Smooth muscle cell (in vitro differentiated cells): Measurements from ENCODE around the gene BBLN. TPM values are rescaled to one million over a fixed set of nuclear protein-coding genes. Genes with fewer than 3 reads are reported as not detected.

ENCODE experiments used
- DNase-seq: peaks from one replicate; lab custom pipeline; 2025; ENCODE audit not compliant: unreplicated experiment; lab: John Stamatoyannopoulos, UW
- H2AFZ ChIP-seq: fragments of 200-600 bp; sonication (generic); 2 replicates; pipeline ENCODE4 v1.6.0; 2016; ENCODE audit warnings: antibody characterized with exemption, low read depth, mild to moderate bottlenecking
- H3F3A ChIP-seq: fragments of 200-600 bp; sonication (generic); 2 replicates; pipeline ENCODE4 v1.6.0; 2017; ENCODE audit warnings: antibody characterized with exemption, low read depth
- H3K27ac ChIP-seq: fragments of 200-600 bp; sonication (generic); 2 replicates; pipeline ENCODE4 v1.5.1; 2016; ENCODE audit warnings: low read depth, mild to moderate bottlenecking
- H3K27me3 ChIP-seq: fragments of 200-600 bp; sonication (generic); 2 replicates; pipeline ENCODE4 v1.6.1; 2016; ENCODE audit warnings: low read depth, mild to moderate bottlenecking
- H3K36me3 ChIP-seq: fragments of 200-600 bp; sonication (generic); 2 replicates; pipeline ENCODE4 v1.5.1; 2016; ENCODE audit warnings: low read depth
- H3K4me1 ChIP-seq: fragments of 200-600 bp; sonication (generic); 2 replicates; pipeline ENCODE4 v1.5.1; 2016; ENCODE audit warnings: low read depth
- H3K4me2 ChIP-seq: fragments of 200-600 bp; sonication (generic); 2 replicates; pipeline ENCODE4 v1.6.0; 2016; ENCODE audit warnings: mild to moderate bottlenecking
- H3K4me3 ChIP-seq: fragments of 200-600 bp; sonication (generic); 2 replicates; pipeline ENCODE4 v1.5.1; 2016; ENCODE audit warnings: mild to moderate bottlenecking
- H3K79me2 ChIP-seq: fragments of 200-600 bp; sonication (generic); 2 replicates; pipeline ENCODE4 v1.6.0; 2016; ENCODE audit warnings: low read depth, mild to moderate bottlenecking
- H3K9ac ChIP-seq: fragments of 200-600 bp; sonication (generic); 2 replicates; pipeline ENCODE4 v1.6.0; 2016; ENCODE audit warnings: low read depth
- H3K9me3 ChIP-seq: fragments of 200-600 bp; sonication (generic); replicated peaks from 2 replicates; pipeline ENCODE4 v1.5.1; 2016; ENCODE audit warnings: low read depth
- H4K20me1 ChIP-seq: fragments of 200-600 bp; sonication (generic); 2 replicates; pipeline ENCODE4 v1.6.0; 2016; ENCODE audit warnings: low read depth
- WGBS: methylation state at CpG from one replicate; pipeline ENCODE4 v1.1.7; 2016; ENCODE audit warnings: low lambda C conversion rate; 5-methylcytosine and 5-hydroxymethylcytosine counted together
- polyA plus RNA-seq: library from polyadenylated mRNA; unstranded; fragments of >200 nt; fragmentation: Nextera tagmentation; extraction: Ambion mirVana; gene quantifications from 2 replicates; pipeline ENCODE4 v1.2.1, GENCODE V29; 2016
- total RNA-seq: library from RNA; depleted of rRNA; stranded (reverse); fragments of >200 nt; gene quantifications from 2 replicates; pipeline ENCODE4 v1.2.3, GENCODE V29; 2014
- TF ChIP-seq, protein P1 (sequence below): fragments of 200-600 bp; sonication (generic); IDR thresholded peaks from 2 replicates; pipeline ENCODE4 v1.5.1; 2017; ENCODE audit warnings: borderline replicate concordance, mild to moderate bottlenecking, antibody characterized with exemption; ENCODE audit not compliant: insufficient read depth, poor library complexity, severe bottlenecking

BBLN gene
- total and polyA plus RNA-seq, 2 experiments from 2014 or later, result 133 to 229 TPM

DNA sequence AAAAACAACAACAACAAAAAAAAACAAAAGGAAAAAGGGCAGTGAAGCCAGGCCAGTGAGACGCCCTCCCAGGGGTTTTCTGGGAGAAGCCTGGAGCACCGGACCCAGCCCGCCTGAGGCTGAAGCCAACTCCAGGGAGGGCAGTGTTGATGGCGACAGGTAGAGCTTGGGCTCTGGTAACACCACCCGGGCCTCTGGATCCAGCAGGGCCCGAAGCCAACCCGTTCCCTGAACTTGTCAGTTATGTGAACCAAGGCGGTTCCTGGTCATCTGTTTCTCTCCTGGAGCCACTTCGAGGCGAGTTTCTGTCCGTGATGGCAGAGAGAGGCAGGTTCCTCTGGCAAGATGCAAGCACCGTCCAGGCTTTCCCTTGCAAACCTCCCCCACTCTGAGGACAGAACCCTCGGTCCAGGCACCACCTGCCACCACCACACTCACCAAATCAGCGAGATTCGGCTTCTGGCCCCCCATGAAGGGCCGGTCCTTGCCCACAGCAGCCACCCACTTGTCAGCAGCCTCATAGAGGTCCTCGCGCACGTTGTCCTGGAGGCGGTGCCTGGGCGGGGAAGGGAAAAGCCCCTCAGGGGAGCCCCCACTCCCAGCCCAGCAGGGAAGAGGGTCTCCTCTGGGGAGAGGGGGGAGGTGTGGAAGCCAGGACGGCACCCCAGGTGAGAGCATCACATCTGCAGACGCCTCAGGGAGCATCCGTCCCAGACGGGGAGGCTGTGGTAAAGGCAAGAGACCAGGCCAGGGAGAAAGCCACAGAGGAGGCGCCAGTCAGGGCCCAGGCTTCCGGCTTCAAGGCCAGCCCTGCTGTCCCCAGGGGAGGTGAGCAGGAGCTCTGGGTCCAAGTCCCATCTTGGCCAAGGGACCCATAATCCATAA lies 37.9 kb upstream of the BBLN start:
- H3K4me3 ChIP-seq, result no peak overlapping the region
- peaks cover 5% of the 10 kb centered on the region for H3K79me2 ChIP-seq
- H2AFZ ChIP-seq, result no peak overlapping the region
- no peak overlapping the region for H3K27ac ChIP-seq
- H3K4me1 ChIP-seq, result no peaks in the 10 kb centered on the region
- no peak overlapping the region for H3K9ac ChIP-seq
- DNase-seq, result no peak
- no peaks in the 10 kb centered on the region for H3F3A ChIP-seq
- no peaks in the 10 kb centered on the region for H3K27me3 ChIP-seq
- H3K9me3 ChIP-seq, result no peaks in the 10 kb centered on the region
- TF ChIP-seq, protein P1, sequence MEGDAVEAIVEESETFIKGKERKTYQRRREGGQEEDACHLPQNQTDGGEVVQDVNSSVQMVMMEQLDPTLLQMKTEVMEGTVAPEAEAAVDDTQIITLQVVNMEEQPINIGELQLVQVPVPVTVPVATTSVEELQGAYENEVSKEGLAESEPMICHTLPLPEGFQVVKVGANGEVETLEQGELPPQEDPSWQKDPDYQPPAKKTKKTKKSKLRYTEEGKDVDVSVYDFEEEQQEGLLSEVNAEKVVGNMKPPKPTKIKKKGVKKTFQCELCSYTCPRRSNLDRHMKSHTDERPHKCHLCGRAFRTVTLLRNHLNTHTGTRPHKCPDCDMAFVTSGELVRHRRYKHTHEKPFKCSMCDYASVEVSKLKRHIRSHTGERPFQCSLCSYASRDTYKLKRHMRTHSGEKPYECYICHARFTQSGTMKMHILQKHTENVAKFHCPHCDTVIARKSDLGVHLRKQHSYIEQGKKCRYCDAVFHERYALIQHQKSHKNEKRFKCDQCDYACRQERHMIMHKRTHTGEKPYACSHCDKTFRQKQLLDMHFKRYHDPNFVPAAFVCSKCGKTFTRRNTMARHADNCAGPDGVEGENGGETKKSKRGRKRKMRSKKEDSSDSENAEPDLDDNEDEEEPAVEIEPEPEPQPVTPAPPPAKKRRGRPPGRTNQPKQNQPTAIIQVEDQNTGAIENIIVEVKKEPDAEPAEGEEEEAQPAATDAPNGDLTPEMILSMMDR, result no peak
- H3K4me2 ChIP-seq, result no peak overlapping the region
- WGBS, result 96% methylated on average over 27 of the region's 27 CpGs
- no peaks in the 10 kb centered on the region for H3K36me3 ChIP-seq
- H4K20me1 ChIP-seq, result peaks cover 12% of the 10 kb centered on the region

DNA sequence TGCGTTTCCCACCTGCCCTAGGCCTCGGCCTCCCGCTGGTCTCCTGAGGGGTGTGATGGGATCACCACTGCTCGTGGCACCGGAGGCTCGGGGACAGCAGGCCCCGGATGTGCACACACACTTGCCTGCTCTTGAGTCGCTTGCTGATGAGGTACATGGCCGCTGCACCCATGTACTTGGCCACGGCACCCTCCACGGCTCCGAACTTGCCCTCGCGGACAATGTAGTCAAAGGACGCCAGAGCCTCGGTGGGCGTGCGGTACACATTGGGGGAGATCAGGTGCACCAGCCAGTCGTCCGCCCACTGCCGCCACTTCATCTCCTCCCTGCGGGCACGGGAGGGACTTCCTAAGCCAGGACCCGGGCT lies 37.3 kb upstream of the BBLN start:
- H2AFZ ChIP-seq, result no peak overlapping the region
- no peak overlapping the region for H3K4me2 ChIP-seq
- 97% methylated on average over 24 of the region's 24 CpGs for WGBS
- no peak overlapping the region for H3K4me3 ChIP-seq
- H3F3A ChIP-seq, result no peaks in the 10 kb centered on the region
- no peak overlapping the region for H3K9ac ChIP-seq
- no peaks in the 10 kb centered on the region for H3K9me3 ChIP-seq
- TF ChIP-seq, protein P1, result no peak
- no peaks in the 10 kb centered on the region for H3K36me3 ChIP-seq
- peaks cover 8% of the 10 kb centered on the region for H3K79me2 ChIP-seq
- no peak for DNase-seq
- H3K27me3 ChIP-seq, result no peaks in the 10 kb centered on the region
- no peak overlapping the region for H3K27ac ChIP-seq
- H4K20me1 ChIP-seq, result peaks cover 12% of the 10 kb centered on the region
- no peaks in the 10 kb centered on the region for H3K4me1 ChIP-seq

DNA sequence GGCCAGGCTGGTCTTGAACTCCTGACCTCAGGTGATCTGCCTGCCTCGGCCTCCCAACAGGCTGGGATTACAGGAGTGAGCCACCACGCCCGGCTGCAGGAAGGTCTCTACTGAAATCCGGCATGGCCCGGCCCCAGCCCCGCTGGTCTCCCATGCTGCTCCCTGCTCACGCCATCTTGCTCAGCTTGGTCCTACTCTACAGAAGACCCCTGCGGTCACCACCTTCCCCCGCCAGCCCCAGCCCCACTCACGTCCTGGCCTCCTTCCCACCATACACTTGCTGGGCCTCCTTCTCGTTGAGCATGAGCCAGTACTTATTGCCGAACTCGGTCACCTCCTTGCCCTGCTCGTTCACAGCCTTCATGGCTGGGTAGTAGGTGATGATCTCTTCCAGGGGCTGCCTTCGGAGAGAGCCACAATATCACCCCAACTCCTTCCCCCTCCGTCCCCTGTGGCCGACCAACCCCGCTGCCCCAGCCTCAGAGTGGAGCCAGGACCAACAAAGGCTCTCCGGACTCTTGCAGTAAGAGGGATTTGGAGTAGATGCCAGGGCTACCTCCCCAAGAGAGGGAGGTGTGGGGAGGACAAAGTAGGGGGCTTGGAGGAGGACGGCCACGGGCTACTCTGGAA lies 36.5 kb upstream of the BBLN start:
- Histone ChIP-seq H3K9ac (no peak overlapping the region), H3K79me2 (peaks cover 8% of the 10 kb centered on the region)

More for the DNA sequence above, 36.5 kb upstream of the BBLN start:
- no peak overlapping the region for H3K4me2 ChIP-seq
- H3K27ac ChIP-seq, result no peak overlapping the region
- H3K36me3 ChIP-seq, result no peaks in the 10 kb centered on the region
- 97% methylated on average over 21 of the region's 21 CpGs for WGBS
- no peaks in the 10 kb centered on the region for H3K9me3 ChIP-seq
- no peaks in the 10 kb centered on the region for H3K4me1 ChIP-seq
- no peaks in the 10 kb centered on the region for H3K27me3 ChIP-seq
- TF ChIP-seq, protein P1, result no peak
- no peak for DNase-seq
- H3F3A ChIP-seq, result no peaks in the 10 kb centered on the region
- no peak overlapping the region for H2AFZ ChIP-seq
- no peak overlapping the region for H3K4me3 ChIP-seq
- H4K20me1 ChIP-seq, result peaks cover 12% of the 10 kb centered on the region
